Inferior parietal cortex (tissue), 1 donor: ENCODE measurements around the gene ZNF519.
"Not testable (repeated sequence)": the region's sequence is repeated elsewhere in the genome, so short reads cannot be mapped to it uniquely, and the experiment has no call there.

Experiments
- DNase-seq: peaks from one replicate; pipeline ENCODE4 v3.0.0-alpha.2; 2016; ENCODE audit errors: extremely low spot score

Gene ZNF519

DNA sequence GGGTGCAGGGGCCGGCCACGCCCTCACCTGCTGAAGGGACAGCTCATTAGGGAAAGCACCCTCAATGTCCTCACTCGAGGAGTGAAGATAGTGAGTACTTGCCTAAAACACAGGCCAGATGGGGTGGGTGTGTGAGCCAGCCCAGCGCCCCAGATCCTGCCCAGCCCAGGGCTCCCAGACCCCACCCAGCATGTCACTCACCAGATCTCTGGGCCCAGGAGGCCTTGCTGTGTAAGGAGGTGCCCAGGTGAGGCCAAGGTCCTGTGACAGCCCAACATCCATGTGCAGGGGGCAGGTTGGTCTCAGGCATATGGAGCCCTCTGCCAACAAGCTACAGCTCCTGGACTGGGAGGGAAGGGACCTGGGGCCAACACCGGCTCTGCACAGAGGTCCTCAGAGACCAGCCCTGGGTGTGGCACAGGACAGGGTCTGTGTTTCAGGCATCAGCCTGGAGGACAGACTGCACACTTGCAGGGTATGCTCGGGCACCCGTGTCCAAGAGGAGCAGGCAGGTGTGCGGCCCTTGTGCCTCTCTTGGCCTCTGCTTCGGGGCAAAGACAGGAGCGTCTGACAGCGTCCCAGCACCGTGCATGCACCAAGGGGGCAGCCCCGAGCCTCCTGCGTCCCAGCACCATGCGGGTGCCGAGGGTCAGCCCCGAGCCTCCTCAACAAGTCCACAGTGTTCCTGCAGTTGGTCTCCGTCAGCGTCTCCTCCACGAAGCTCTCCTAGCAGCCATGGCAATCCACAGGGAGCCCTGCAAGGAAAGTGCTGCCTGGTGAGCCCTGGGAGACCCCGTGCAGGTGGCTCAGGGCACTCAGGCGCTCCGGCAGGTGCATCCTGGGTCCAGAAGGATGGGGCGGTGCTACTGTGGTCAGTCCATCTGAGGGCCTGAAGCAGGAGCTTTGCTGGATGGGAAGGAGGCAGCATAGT, 16.0 kb upstream of the ZNF519 start:
- DNase-seq = not testable (repeated sequence)

DNA sequence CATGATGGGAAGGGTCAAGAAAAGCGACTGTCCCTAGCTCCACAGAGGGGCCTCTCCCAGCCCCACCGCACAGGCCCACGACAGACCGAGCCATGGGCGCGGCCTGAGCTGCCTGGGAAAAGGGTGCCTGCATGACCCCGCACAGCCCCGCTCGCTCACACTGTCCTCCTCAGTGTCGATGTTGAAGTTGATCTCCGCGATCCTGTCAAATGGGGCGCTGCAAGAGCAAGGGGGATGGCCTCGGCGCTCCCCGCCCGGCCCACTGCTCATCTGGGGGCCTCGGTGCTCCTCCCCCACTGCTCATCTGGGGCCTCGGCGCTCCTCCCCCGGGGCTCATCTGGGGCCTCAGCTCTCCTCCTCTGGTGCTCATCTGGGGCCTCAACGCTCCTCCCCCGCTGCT, 14.5 kb upstream of the ZNF519 start:
- DNase-seq = not testable (repeated sequence)

DNA sequence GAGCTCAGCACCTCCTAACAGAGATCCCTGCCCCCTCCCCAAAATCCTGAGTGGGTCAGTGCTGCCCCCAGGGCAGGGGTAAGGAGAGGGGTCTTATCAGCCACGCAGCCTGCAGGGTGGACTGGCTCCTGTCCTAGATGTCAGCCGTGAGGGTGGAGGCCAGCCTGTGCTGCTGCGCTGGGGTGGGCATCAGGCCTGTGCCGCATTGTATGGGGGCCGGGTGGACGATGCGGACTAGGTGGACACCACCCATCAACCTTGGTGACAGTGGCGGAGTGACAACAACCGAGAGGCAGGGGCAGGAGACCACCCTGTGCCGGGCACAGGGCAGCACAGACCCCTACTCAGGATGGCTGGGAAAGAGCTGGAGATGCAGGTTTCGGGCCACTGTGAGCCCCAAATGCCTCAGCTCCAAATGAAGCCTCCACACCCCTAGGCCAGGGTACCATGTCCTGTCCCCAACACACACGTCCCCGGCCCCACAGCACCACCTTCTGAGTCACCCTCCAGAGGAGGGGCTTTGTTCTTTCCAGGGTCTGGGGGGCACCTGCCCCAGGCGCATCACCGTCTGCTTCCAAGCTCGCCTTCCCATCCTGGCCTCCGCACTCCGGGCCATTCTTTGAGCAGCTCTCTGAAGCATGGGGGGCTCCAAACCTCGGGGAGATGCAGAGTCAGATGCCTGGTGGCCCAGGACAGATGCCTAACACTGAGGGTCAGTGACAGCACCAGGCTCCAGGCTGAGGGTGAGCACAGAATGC, 13.5 kb upstream of the ZNF519 start:
- DNase-seq = not testable (repeated sequence)

DNA sequence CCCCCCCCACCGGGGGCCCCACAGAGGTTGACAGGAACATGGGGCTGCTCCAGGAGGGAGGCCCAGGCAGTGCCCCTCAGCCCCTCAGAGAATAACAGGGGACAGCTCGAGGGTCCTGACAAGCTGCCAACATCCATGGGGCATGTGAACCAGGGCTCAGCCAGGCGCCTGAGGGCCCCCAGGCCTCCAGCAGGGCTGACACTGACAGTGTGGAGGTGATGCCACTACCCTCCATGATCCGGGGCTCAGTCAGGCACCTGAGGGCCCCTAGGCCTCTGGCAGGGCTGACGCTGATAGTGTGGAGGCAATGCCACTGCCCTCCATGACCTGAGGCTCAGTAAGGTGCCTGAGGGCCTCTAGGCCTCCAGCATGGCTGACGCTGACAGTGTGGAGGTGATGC, 12.8 kb upstream of the ZNF519 start:
- not testable (repeated sequence) for DNase-seq

DNA sequence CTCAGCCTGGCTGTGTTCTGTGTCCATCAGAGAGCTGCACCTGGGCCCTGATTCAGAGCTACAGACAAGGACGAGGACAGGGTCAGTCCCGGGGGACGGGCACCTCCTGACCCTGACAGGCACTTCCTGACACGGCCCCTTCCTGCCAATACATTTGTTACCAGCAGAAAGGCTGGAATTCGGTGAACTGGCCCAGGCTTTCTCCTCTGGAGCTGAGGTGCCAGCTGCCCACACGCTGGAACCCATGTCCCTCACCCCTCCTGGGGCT, 12.3 kb upstream of the ZNF519 start:
- no peak for DNase-seq

DNA sequence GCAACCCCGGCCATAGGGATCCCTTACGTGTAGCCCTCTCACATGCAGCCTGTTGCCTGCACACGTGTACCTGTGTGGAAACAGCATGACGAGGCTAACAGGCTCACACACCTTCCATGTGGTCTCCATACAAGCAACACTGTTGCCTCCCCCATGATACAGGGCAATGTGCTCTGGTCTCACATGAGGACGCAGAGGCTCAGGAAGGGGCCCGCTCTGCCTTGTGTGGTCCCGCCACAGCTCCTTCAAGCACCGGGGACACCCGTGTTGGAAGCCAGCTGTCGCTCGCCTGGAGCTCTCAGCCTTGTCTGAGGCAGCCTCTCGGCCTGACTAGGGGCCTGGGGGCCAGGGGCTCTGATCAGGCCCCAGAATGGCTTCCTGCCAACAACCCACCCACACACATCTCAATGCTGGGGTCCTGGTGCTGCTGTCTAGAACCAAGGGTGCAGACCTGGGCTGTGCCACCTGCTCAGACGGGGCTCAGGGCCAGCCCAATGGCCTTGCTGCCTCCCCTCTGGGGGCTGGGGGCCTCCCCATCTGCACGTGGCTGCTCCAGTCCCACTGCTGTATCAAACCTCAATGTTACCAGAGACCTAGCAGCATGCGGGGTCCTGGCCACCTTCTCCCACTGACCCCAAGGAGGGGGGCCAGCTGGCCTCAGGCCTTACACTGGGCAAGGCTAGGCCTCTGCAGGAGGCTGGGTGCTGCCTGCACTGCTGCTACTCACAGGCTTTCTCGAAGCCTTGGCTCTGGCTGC, 11.8 kb upstream of the ZNF519 start:
- not testable (repeated sequence) for DNase-seq

DNA sequence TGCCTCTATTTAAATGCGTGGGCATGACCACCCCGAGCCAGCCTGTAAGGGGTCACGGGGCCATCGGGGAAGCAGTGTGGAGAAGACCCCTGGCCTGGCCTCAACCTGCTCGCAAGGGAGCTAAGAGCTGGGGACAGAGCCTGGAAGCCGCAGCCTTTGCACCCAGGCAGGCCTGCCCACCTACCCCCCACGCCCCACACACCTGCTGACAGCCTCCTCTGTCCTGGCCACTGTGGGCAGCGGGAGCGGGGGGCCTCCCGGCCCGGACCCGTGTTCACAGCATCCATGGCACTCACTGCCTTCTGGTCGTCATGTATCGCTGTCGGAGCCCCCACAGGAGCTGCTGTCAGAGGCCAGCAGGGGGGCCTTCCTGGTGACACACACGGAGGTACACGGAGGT, 11.2 kb upstream of the ZNF519 start:
- not testable (repeated sequence) for DNase-seq

DNA sequence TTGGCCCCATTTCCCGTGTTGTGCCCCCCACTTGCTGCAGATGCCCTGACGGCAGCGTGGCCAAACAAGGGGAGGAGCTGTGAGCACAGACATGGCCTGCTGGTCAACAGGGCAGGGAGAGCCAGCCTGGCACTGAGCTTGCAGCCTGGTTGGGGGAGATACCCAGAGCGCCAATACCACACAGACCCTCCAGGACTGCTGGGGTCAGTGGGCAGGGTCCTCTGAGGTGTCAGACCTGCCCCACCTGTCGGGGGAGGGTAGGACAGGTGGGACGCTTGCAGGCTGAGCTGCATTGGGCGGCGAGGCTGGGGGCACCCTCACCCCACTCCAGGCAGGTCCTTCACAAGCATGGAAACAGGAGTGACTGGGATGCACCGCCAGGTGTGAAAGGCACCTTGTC, 9.9 kb upstream of the ZNF519 start:
- not testable (repeated sequence) for DNase-seq

DNA sequence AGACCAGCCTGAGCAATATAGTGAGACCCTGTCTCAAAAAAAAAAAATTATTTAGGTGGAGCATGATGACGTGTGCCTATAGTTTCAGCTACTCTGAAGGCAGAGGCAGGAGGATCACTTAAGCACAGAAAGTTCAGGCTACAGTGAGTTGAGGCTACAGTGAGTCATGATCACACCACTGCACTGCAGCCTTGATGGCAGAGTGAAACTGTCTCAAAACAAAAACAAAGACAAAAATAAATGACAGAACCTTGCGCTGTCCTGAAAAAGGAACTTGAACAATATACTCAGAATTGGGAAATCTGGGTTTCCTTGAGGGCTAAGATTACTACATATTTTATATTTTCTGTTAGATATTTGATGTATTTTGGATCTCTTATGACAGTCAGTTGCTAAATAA, 7.3 kb upstream of the ZNF519 start:
- not testable (repeated sequence) for DNase-seq

DNA sequence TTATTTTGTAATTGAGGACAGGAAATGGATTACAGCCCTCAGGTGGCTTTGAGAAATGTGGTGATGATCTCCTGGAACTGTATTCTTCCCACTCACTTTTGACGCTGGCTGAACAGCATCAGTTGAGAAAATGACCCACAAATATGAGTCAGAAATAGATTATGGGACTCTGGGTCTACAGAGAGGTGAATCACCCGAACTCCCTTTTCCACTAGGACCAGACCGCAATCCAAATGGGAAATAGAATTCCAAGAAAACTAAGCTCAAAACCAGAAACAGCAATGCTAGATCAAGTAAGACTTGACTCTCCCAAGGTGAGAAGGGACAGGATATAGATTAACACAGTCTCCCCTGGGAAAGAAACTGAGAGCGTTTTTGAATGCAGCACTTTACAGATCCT, 5.7 kb upstream of the ZNF519 start:
- DNase-seq = not testable (repeated sequence)

DNA sequence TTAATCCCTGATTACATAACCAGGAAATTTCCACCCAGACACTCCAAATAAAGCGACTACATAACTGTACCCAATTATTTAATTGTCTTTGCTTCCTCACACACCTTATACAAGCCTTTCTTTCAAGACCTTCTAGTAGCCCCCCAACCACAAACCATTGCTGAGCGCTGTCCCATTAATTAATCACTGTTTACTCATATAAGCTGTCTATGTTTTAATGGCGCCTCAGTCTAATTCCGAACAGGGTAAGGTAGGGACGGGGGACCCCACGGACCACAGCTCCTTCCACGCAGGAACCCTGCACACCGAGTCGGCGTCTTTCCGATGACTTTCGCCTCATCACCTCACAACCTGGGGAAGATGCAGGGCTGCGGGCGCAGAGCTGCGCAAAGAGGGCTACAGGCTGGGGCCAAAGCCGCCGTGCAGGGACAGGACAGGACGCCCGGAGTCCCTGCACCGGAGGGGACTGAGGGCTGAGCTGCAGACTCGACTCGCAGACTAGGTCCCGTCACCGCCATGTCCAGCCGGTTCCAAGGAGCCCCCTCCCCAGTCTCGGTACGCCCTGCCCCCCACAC, 452 bp downstream of the ZNF519 start:
- not testable (repeated sequence) for DNase-seq

DNA sequence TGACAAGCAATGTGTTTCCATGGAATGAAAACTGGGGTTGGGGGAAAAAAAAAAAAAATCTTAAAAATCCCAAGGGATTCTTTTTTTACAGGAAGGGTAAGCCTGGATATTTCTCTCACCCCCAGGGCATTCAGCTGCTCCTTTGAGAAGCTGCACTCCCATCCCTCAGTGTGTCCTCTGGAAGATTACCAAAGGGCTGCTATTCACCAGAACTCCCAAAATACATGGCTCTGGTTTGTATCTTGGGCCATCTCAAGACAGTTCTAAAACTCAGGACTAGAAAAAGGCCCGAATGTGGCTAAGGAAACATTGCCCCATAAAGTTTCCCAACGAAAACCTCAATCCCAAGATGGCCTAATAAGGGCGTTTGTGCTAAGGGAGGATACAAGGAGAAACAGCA, 1.4 kb downstream of the ZNF519 start:
- DNase-seq = not testable (repeated sequence)

DNA sequence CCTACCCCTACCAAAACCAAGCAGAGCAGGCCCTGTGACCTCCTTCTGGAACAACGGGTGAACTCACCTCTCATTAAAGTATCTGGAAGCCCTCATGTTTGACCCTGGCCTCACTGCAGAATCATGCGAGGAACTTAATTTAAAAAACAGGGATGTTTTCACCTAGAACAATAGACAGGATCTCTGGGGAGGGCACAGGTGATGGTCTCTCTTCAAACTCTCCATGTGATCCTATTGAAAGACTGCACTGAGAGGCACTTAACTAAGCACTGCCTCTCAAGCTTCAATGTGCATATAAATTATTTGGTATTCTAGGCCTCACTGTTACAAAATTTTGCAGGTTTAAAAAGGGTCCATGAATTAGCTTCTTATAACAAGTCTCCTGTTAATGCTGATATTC, 7.5 kb downstream of the ZNF519 start:
- DNase-seq = no peak

DNA sequence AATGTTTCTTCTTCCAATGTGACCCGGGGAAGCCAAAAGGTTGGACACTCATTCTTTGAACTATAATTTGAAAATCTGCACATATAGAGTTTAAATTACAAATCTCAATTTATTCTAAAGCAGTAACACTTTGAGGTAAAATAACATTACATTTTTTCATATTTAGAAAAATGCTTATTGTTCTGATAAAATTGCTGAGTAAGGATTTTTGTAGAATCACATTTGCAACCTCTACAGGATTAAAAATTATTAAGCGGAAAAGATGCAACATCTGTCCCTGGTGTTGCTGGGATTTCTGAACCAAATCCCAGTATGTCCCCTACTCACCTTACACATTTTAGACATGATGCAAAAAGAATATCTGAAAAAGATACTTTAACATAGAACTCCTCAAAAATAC, 10.1 kb downstream of the ZNF519 start:
- no peak for DNase-seq

DNA sequence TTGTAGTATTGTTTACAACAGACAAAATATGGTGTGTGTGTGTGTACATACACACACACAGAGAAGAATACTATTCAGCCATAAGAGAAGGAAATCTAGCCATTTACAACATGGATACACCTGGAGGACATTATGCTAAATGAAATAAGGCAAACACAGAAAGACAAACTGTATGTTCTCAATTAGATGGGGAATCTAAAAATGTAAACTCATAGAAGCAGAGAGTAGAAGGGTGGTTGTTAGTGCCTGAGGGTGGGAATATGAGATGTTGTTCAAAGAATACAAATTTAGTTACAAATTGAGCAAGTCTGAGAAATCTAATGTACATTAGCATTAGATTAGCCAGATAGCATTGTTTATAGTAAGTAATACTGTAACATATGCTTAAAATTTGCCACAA, 11.3 kb downstream of the ZNF519 start:
- no peak for DNase-seq

DNA sequence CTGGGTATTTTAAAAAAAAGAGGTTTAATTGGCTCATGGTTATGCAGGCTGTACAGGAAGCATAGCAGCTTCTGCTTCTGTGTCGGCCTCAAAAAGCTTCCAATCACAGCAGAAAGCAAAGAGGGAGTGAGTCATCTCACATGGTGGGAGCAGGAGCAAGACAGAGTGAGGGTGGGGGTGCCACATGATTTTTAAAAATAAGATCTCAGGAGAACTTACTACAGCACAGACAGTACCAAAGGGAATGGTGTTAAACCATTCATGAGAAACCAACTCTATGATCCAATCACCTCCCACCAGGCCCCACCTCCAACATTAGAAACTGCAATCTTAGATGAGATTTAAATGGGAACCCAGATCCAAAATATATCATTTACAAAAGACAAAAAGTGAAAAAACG, 14.6 kb downstream of the ZNF519 start:
- DNase-seq = peak; percentile 57

DNA sequence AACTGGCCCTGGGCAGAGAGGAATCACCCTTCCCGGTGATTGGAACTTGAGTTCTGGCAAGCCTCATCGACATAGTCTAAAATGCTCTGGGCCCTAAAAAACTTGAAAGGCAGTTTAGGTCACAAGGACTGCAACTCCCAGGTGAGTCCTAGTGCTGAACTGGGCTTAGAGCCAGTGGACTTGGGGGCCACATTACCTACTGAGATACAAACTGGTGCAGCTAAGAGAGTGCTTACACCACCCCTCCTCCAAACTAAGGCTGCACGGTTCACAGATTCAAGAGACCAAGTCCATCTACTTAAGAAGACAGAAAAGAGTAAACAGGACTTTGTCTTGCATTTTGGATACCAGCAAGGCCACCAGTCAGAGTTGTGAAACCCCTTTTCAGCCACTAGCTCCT, 25.3 kb downstream of the ZNF519 start:
- DNase-seq = no peak

DNA sequence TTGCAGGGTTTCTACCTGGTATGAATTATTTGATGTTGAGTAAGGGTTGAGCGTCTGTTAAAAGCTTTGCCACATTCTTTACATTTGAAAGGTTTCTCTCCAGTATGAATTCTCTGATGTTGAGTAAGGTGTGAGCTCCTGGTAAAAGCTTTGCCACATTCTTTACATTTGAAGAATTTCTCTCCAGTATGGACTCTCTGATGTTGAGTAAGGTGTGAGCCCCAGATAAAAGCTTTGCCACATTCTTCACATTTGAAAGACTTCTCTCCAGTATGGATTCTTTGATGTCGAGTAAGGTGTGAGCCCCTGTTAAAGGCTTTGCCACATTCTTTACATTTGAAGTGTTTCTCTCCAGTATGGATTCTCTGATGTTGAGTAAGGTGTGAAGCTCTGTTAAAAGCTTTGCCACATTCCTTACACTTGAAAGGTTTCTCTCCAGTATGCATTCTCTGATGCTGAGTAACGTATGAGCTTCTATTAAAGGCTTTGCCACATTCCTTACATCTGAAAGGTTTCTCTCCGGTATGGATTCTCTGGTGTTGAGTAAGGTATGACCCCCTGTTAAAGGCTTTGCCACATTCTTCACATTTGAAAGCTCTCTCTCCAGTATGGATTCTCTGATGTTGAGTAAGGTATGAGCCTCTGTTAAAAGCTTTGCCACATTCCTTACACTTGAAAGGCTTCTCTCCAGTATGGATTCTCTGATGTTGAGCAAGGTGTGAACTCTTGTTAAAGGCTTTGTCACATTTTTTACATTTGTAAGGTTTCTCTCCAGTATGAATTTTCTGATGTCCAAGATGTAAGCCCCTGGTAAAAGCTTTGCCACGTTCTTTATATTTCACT, 27.1 kb downstream of the ZNF519 start:
- DNase-seq = no peak

DNA sequence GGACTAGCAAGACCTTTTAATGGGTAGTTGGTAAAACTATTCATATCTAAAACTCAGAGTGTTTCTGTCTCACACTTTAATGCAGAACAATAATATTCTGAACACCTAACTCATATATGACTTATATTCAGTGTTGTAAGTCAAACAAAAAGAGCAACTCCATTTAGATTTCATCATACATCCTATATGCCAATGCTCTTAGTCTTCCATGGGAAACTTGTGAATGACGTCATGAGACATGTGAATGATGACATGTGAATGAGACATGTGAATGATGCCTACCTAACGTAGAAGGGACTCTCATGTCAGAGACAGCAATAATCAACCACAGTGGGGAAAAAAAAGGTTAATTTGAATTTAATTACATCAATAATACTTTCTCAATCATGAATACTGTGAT, 28.0 kb downstream of the ZNF519 start:
- DNase-seq = no peak

DNA sequence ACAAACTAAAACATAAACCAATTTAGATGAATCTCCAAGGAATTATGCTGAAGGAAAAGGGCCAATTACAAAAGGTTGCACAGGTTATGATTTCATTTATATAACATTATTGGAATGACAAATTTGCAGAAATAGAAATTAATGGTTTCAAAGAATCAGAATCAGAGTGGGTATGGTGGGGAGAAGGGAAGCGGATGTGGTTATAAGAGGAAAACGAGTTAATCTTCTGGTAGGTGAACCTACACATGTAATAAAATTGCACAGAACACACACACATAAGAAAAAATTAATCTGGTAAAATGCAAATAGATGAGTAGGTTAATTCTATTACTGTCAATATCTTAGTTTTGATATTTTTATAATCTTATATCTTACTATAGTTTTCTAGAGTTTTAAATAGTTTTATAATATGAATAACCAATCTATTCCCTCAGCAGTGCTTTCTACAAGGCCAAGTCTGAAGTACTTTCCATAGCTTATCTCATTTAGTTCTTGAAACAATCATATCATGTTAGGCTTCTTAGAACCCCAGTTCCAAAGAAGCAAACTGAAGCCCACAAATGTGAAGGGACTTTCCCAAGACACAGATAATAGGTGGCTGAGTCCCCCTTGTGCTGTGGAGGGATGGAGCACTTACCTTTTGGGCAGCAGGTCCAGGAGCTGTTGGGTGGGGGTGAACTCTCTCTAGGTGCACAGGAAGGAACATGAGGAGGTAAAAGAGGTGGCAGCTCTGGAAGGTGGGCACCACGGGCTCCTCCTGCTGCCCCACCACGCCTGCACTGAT, 31.5 kb downstream of the ZNF519 start:
- DNase-seq = no peak
